GM21390 (cell line): ENCODE measurements around the gene ABHD17A.
"Not testable (repeated sequence)": the region's sequence is repeated elsewhere in the genome, so short reads cannot be mapped to it uniquely, and the experiment has no call there.

Source experiments
- ATAC-seq: cut with Tn5 transposase; IDR thresholded peaks from one replicate; pipeline ENCODE4 v1.9.1; 2021; ENCODE audit not compliant: unreplicated experiment

ABHD17A gene

GRCh38 chr19:1910177-1910576 is 24.9 kb upstream of the ABHD17A start:
- no peak for ATAC-seq

DNA sequence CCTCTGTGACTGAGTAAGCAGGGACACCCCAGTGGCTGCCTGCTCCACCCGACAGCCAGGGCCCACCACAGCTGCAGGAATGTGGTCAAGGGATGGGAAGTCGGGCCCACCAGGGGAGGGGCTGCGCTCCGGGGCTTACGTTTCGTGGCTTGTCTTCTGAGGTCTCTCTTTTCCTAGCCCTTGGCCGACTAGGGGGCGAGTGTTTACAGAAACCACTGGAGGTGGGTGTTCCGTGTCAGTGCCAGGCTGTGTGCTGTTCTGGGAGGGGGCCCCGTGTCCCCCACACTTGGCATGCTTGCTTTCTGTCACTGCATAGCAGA is 24.4 kb upstream of the ABHD17A start:
- no peak for ATAC-seq

- ATAC-seq, result no peak
Measured at GRCh38 chr19:1908364-1908678, 23.0 kb upstream of the ABHD17A start.

- no peak for ATAC-seq
Measured at GRCh38 chr19:1907563-1908363, 22.5 kb upstream of the ABHD17A start.

DNA sequence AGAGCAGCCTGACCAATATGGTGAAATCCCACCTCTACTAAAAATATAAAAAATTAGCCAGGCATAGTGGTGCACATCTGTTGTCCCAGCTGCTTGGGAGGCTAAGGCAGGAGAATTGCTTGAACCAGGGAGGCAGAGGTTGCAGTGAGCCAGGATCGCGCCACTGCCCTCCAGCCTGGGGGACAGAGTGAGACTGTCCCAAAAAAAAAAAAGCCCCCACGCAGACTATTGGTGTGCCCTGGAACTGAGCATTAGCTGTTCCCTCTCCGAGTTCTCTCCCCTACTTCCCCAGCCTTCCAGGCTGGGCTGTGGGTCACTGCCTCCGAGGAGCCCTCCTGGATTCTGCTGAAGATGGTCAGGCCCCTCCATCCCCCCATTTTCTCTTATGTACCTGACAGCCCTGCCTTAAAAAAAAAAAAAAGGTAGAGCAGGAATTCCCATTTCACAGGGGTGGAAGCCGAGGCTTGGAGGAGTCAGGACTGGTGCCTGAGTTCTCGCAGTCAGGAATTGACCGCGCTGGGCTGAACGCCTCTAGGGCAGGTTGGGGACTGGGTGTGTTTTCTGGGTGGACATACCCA is 21.8 kb upstream of the ABHD17A start:
- ATAC-seq, result no peak

- ATAC-seq, result no peak
Measured at GRCh38 chr19:1905863-1906375, 20.6 kb upstream of the ABHD17A start.

DNA sequence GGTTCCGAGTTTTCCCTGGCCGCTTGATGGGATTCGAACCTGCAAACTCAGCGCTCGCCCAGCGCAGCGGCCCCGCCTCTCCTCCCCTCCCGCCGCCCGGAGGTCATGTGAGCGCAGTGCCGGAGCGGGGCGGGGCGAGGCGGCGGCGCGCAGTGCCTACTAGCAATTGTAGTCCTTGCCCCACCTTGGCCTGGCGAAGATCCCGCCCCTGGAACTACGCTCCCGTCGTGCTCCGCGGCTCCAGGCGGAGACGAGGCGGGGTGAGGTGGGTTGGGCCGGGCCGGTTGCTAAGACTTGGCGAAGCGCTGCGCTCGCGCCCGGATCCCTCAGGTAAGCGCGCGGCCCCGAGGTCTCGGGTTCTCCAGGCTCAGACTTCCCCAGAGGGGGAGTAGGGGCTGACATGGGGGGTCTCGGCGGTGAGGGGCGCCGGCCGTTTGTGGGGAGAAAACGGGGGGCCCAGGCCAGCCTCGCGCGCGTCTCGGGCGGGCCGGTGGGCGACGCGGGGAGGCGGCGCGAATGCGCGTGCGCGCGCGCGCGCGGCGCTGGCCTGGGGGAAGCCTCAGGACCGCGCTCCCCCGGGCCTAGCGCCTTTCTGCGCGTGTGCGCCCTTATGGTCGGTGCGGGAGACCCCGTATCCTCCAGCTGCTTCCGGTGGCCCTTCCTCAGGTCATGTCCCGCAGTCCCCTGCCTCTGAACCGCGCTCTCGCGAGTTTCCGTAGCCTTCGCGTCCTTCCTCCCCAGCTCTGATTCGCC is 20.0 kb upstream of the ABHD17A start, which contains the start of the genes ADAT3 and SCAMP4:
Gene ADAT3 (plus strand): TSS at position 290 of the 753 bp plus-strand sequence. CDS start 6,649 bp downstream, outside the sequence.
Gene SCAMP4 (plus strand): TSS at position 290 of the 753 bp plus-strand sequence. CDS start 9,621 bp downstream, outside the sequence.
- peak; percentile 69 for ATAC-seq

- ATAC-seq, result peak; percentile 7
Measured at GRCh38 chr19:1904860-1905109, 19.5 kb upstream of the ABHD17A start.

DNA sequence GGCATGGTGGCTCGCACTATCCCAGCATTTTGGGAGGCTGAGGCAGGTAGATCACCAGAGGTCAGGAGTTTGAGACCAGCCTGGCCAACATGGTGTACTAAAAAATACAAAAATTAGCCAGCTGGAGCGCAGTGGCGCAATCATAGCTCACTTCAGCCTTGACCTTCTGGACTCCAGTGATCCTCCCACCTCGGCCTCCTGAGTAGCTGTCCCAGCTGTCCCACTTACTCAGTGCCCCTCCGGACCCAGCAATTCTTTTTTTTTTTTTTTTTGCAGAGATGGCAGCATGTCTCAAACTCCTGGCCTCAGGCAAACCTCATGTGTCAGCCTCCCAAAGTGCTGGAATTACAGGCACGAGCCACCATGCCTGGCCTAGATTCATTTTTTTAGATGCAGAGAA is 17.6 kb upstream of the ABHD17A start:
- no peak for ATAC-seq

DNA sequence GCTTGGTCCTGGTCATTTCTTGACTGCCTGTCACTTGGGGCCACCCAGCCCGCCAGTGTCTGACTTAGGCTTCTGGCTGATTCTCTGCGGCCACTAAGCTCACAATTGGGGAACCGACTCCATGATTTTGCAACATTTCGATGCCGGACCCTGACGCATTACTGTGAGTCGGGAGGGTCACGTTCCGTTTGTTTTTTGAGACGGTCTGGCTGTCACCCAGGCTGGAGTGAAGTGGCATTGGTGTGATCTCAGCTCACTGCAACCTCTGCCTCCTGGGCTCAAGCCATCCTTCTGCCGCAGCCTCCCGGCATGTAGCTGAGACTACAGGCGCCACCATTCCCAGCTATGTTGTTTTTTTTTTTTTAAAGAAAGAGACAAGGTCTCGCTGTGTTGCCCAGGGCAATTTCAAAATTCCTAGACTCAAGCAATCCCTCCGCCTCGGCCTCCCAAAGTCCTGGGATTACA is 16.7 kb upstream of the ABHD17A start:
- ATAC-seq, result no peak

- no peak for ATAC-seq
Measured at GRCh38 chr19:1896508-1896907, 11.2 kb upstream of the ABHD17A start.

DNA sequence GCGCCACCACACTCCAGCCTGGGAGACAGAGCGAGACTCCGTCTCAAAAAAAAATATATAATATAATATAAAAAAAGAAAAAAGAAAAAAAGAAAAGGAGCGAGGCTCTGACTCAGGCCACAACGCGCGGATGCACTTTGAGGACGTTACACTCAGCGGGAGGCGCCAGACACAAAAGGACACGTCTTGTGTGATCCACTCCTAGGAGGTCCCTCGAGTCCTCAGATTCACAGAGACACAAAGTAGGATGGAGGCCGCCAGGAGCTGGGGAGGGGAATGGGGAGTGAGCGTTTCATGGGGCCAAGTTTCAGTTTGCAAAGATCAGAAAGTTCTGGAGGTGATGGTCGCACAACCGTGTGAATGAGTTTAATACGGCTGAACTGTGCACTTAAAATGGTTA is 8.5 kb upstream of the ABHD17A start:
- no peak for ATAC-seq

- ATAC-seq, result no peak
Measured at GRCh38 chr19:1889907-1890306, 4.6 kb upstream of the ABHD17A start.

- ATAC-seq, result no peak
Measured at GRCh38 chr19:1888385-1888784, 3.1 kb upstream of the ABHD17A start.

DNA sequence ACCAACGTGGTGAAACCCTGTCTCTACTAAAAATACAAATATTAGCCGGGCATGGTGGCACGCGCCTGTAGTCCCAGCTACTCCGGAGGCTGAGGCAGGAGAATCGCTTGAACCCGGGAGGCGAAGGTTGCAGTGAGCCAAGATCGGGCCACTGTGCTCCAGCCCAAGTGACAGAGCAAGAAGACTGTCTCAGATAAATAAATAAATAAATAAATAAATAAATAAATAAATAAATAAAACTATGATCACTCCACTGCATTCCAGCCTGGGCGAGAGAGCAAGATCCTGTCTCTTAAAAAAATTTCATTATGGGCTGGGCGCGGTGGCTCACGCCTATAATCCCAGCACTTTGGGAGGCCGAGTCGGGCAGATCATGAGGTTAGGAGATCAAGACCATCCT is 1.1 kb upstream of the ABHD17A start:
- ATAC-seq, result not testable (repeated sequence)

DNA sequence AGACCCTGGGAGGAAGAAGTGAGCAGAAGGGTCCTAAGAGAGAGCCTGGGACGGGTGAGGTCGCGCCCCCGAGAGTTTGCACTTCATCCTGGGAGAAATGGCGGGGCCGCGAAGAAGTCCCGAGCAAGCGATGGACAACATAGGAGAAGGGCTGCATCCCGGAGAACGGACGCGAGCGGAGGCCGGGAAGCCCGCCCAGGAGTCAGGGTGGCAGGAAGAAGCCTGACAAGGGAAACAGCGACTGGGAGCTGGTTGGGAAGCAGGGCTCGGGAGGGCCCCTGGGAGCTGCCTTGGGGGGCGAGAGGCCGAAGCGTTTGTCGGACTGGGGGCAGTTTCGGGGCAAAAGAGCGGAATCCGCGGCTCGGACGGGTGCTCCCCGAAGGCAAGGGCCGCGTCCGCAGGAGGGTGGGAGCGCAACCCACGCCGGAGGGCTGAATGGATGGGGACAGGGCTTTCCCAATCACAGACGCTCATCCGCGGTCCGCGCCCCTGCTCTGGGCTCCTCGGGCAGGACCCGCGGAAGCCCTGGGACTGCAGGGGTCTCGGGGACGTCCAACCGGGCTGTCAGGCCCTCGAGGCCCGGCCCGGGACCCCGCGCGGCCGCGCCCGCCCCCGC is 469 bp downstream of the ABHD17A start:
- peak; percentile 13 for ATAC-seq

DNA sequence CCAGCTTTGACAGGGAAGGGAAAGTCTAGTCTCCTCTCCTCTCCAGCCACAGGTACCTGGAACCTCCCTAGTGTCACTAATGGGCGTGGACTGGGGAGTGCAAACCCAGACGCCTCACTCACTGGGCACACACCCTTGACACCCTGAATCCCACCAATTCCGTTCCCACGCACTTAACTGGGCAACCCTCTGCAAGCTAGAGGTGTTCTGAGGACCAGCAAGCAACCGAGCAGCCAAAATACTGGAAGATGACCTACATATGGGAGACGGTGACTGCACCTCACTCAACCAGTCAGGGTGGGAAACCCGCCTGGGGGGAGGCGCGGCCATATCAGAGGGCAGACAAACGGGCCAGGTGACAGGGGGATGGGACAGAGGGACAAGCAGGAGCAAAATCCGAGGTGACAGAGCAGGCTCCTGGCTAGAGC is 991 bp downstream of the ABHD17A start:
- no peak for ATAC-seq

GRCh38 chr19:1883784-1884183 is 1.5 kb downstream of the ABHD17A start:
- no peak for ATAC-seq

- ATAC-seq, result no peak
Measured at GRCh38 chr19:1882786-1883692, 2.3 kb downstream of the ABHD17A start.

- no peak for ATAC-seq
Measured at GRCh38 chr19:1882089-1882785, 3.1 kb downstream of the ABHD17A start.
